Type B pancreatic cell (in vitro differentiated cells): ENCODE measurements around the gene SEMA7A. TPM values are rescaled to one million over a fixed set of nuclear protein-coding genes. Genes with fewer than 3 reads are reported as not detected.
"Not testable (repeated sequence)": the region's sequence is repeated elsewhere in the genome, so short reads cannot be mapped to it uniquely, and the experiment has no call there.

Source experiments
- DNase-seq: peaks from one replicate; pipeline ENCODE4 v3.0.0; 2021; ENCODE audit warnings: mixed read lengths; ENCODE audit not compliant: unreplicated experiment; ENCODE audit errors: extremely low spot score
- H3K27ac Mint-ChIP-seq: 2 replicates; pipeline ENCODE4 v1.8.0; 2021; ENCODE audit warnings: mild to moderate bottlenecking, mixed read lengths
- H3K27me3 Mint-ChIP-seq: 2 replicates; pipeline ENCODE4 v1.8.0; 2021; ENCODE audit warnings: mixed read lengths
- H3K36me3 Mint-ChIP-seq: 2 replicates; pipeline ENCODE4 v1.8.0; 2021; ENCODE audit warnings: mixed read lengths
- H3K4me1 Mint-ChIP-seq: one replicate; pipeline ENCODE4 v1.8.0; 2021; ENCODE audit warnings: mixed read lengths; ENCODE audit not compliant: unreplicated experiment
- H3K4me3 Mint-ChIP-seq: 2 replicates; pipeline ENCODE4 v1.8.0; 2021; ENCODE audit warnings: mild to moderate bottlenecking, mixed read lengths
- H3K9me3 Mint-ChIP-seq: 2 replicates; pipeline ENCODE4 v1.8.0; 2021; ENCODE audit warnings: mixed read lengths
- CTCF ChIP-seq: fragments of 200-600 bp; sonication (generic); conservative IDR thresholded peaks from 2 replicates; pipeline ENCODE4 v1.5.0; 2021; ENCODE audit warnings: antibody characterized with exemption, mild to moderate bottlenecking
- total RNA-seq: library from RNA; stranded (reverse); gene quantifications from 2 replicates; pipeline ENCODE4 v1.2.1, GENCODE V29; 2021; ENCODE audit warnings: low replicate concordance

SEMA7A gene
- total RNA-seq, 1 donor from 2014 or later: 6.3 TPM

DNA sequence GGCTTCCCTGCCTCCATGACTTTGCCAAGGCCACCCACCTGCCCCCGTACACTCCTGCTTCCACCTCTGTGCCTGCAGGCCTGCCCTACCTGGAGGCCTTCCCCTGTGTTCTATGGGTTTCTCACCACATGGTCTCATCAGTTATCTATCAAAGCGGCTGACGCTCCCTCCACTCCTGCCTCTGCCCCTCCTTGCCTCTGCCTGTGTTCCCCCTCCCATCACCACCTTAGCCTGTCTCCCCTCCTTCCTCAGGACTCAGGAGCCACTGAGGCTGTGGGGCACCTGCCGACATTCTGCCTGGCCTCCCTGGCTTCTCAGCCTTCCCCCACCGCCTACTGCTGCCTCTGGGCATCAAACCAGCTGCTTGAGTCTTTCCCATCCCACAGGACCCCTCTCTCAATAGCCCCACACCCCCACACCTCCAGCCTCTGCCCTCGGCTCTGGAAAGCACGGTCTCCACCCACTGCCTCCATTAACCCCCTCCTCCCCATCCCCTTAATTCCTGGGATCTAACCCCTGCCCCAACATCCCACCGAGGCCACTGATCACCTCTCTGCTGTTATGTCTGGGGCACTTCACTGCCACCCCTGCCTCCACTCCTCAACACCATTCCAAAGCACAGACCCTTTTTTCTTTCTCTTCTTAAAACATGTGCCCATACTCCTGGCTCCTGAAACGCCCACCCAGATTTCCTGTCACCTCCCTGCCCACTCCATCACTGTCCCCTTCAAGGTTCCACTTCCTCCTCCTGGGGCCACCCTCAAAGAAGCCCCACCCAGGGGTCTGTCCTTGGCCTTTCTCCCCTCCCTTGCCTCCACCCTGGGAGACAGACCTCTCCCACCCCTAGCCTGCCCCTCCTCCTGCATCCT, 41.9 kb downstream of the SEMA7A start:
- Mint-ChIP-seq H3K9me3 (no peaks in the 10 kb centered on the region), H3K4me1 (peaks cover 42% of the 10 kb centered on the region), H3K27me3 (no peaks in the 10 kb centered on the region), H3K36me3 (no peaks in the 10 kb centered on the region), H3K4me3 (peak overlapping the region; percentile 31), H3K27ac (no peak overlapping the region)
- no peak for TF ChIP-seq CTCF
- DNase-seq: no peak

DNA sequence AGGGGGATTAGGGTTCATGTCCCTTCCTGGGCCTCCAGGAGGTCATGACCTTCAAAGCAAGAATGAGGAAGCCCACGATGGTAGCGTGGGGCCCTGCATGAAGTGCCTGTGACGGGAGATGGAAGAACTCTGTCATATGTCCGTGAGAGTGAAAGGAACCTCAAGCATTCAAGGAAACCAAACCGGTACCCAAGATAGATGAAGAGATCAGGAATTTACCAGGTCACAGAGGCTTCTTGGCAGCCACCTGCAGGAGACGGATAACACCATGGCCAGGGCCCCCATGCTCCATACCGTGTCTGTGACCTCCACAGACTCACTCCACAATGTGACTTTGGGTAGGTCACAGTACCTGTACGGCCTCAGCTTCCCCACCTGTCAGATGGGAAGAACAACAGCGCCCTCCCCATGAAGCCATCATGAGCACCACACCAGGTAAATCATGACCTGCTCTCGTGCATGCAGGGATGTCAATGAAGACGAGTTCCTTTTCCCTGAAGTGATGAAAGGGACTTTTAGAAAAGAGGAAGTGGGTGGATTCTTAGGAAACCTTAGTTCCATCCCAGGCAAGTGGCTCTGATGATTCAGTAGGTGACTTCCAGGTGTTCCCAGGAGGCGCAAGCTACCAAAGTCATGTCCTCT, 43.0 kb downstream of the SEMA7A start:
- no peak for TF ChIP-seq CTCF
- no peak overlapping the region for H3K27ac Mint-ChIP-seq
- no peak for DNase-seq
- no peaks in the 10 kb centered on the region for H3K36me3 Mint-ChIP-seq
- H3K4me1 Mint-ChIP-seq: peaks cover 38% of the 10 kb centered on the region
- H3K27me3 Mint-ChIP-seq: no peaks in the 10 kb centered on the region
- no peaks in the 10 kb centered on the region for H3K9me3 Mint-ChIP-seq
- H3K4me3 Mint-ChIP-seq: no peak overlapping the region

- H3K9me3 Mint-ChIP-seq, H3K4me3 Mint-ChIP-seq, H3K27me3 Mint-ChIP-seq, H3K27ac Mint-ChIP-seq, DNase-seq, H3K36me3 Mint-ChIP-seq: not testable (repeated sequence)
- peaks cover 40% of the 10 kb centered on the region for H3K4me1 Mint-ChIP-seq
Observed at GRCh38 chr15:74390049-74390646, 43.6 kb downstream of the SEMA7A start.

DNA sequence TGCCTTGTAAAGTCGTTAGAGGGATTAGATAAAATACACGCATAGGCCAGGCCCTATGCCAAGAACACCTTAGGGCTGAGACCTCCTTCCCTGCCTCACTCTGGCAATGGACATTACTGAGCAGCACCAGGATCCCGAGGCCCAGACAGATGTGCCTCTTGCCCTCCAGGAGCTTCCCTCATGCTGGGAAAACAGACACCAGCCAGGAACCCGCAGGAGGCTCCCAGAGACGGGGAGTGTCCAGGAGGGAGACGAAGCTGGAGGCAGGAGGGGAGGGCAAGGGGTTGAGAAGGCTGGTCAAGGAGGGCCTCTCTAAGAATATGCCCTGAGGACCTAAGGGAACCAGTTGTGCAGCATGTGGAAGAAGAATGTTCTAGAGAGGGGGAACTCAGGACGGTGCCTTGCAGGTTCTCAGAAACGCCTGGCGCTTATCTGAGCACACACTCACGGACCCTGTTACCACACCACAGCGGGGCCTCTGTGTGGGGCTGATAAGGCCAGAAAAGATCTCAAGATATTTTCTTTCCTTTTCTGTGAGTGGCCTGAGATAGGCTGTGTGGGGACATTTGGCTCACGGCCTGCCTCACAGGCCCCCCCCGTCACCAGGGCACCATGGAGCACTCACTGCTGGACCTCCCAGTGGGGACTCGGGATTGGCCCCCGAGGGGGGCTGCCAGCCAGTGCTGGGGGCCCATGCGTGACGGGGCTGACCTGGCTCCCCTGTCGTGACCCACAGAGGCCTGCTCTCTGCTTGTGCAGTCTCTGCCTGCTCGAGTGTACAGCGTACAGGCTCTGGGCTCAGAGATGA, 44.3 kb downstream of the SEMA7A start:
- H3K4me1 Mint-ChIP-seq: peaks cover 40% of the 10 kb centered on the region
- H3K27ac Mint-ChIP-seq: no peak overlapping the region
- no peak for DNase-seq
- no peaks in the 10 kb centered on the region for H3K36me3 Mint-ChIP-seq
- H3K27me3 Mint-ChIP-seq: no peaks in the 10 kb centered on the region
- no peaks in the 10 kb centered on the region for H3K9me3 Mint-ChIP-seq
- no peak overlapping the region for H3K4me3 Mint-ChIP-seq
- TF ChIP-seq CTCF: no peak

GRCh38 chr15:74388363-74388951, 45.3 kb downstream of the SEMA7A start:
- Mint-ChIP-seq H3K9me3 (no peaks in the 10 kb centered on the region), H3K27me3 (no peaks in the 10 kb centered on the region), H3K4me3 (no peak overlapping the region), H3K36me3 (no peaks in the 10 kb centered on the region), H3K4me1 (peaks cover 44% of the 10 kb centered on the region), H3K27ac (peak overlapping the region; percentile 41)
- no peak for TF ChIP-seq CTCF
- no peak for DNase-seq
